Kidney (tissue), 14 donors: Measurements from ENCODE around the gene EVI5. TPM values are rescaled to one million over a fixed set of nuclear protein-coding genes. Genes with fewer than 3 reads are reported as not detected.

Source experiments
- DNase-seq, 5 donors: peaks; one replicate each; pipeline ENCODE4 v3.0.0-alpha.2; 2013 to 2020
- FAIRE-seq: peaks from 2 replicates; lab custom pipeline; 2012; peaks lifted over from hg19 to GRCh38; lab: Jason Lieb, UNC
- H3K27ac ChIP-seq, 2 donors: one replicate each; pipeline ENCODE4 v1.7.0; 2013; ENCODE audit warnings: low read depth in 2 of 2, low read length in 2 of 2, inconsistent platforms in 1 of 2
- H3K27me3 ChIP-seq: one replicate; pipeline ENCODE4 v1.7.1; 2013; ENCODE audit warnings: low read length, inconsistent platforms; ENCODE audit not compliant: control insufficient read depth, insufficient read depth
- H3K36me3 ChIP-seq, 3 donors: one replicate each; pipeline versions ENCODE4 v1.7.0 to v1.7.1; 2013; ENCODE audit warnings: low read length in 3 of 3, control low read depth in 1 of 3, inconsistent platforms in 1 of 3; ENCODE audit not compliant: insufficient read depth in 3 of 3, control insufficient read depth in 2 of 3
- H3K4me1 ChIP-seq, 3 donors: one replicate each; pipeline versions ENCODE4 v1.7.0 to v1.7.1; 2013; ENCODE audit warnings: low read length in 3 of 3, inconsistent platforms in 1 of 3, low read depth in 1 of 3; ENCODE audit not compliant: control insufficient read depth in 2 of 3, insufficient read depth in 2 of 3
- H3K4me3 ChIP-seq, 3 donors: one replicate each; pipeline versions ENCODE4 v1.7.0 to v1.8.1; 2013; ENCODE audit warnings: low read length in 3 of 3, control low read depth in 1 of 3, inconsistent platforms in 1 of 3
- H3K9ac ChIP-seq, 3 donors: one replicate each; pipeline versions ENCODE4 v1.7.0 to v1.7.1; 2013; ENCODE audit warnings: low read length in 3 of 3, control low read depth in 1 of 3, inconsistent platforms in 1 of 3
- H3K9me3 ChIP-seq, 3 donors: one replicate each; pipeline versions ENCODE4 v1.7.0 to v1.7.1; 2013; ENCODE audit warnings: low read length in 3 of 3, control low read depth in 1 of 3, inconsistent platforms in 1 of 3; ENCODE audit not compliant: control insufficient read depth in 2 of 3, insufficient read depth in 1 of 3
- intact Hi-C: fragments of 100-400 bp; cut with DNase I; formaldehyde crosslinking; loops from one replicate; pipeline ENCODE4 v1.11.1; 2022
- polyA plus RNA-seq: library from polyadenylated mRNA; stranded (reverse); fragments of 350-450 nt; fragmentation: Illumina TruSeq; extraction: RNeasy Lipid Tissue Mini Kit (QIAGEN cat#74804); gene quantifications from one replicate; pipeline ENCODE4 v1.2.3, GENCODE V29; 2014; ENCODE audit warnings: low read depth, low replicate concordance; ENCODE audit not compliant: insufficient read depth
- total RNA-seq: library from RNA; stranded (reverse); fragmentation: NEBNext Ultra II Directional; extraction: Animal tissue kit (Norgen Biotek cat#: 25700); gene quantifications from one replicate; pipeline ENCODE4 v1.2.1, GENCODE V29; 2021
- TF ChIP-seq, protein P1 (sequence below): IDR thresholded peaks from 3 replicates; pipeline ENCODE4 v1.5.1; 2012; ENCODE audit warnings: mild to moderate bottlenecking, moderate library complexity, borderline replicate concordance; ENCODE audit not compliant: insufficient read depth; ENCODE audit errors: extremely low read depth
- donor health status: control.
- donor health status: control.
- donor health status: control.
- donor health status: control.
- donor health status: control.
- donor health status: DM: yes; HTN: yes; CAD: no.
- donor health status: Normal renal cell carcinoma (clear cell type).

The EVI5 gene
- total and polyA plus RNA-seq, 2 donors from 2014 or later = 3.6 to 36.5 TPM

GRCh38 chr1:92795166-92795565 is 10.3 kb upstream of the EVI5 start:
- Histone ChIP-seq H3K4me1 (no peaks in the 10 kb centered on the region), H3K27me3 (no peaks in the 10 kb centered on the region), H3K27ac (no peak overlapping the region), H3K4me3 (no peak overlapping the region), H3K36me3 (no peaks in the 10 kb centered on the region), H3K9ac (no peak overlapping the region), H3K9me3 (no peaks in the 10 kb centered on the region)
- no peak for FAIRE-seq
- no peak for DNase-seq
- TF ChIP-seq, protein P1, sequence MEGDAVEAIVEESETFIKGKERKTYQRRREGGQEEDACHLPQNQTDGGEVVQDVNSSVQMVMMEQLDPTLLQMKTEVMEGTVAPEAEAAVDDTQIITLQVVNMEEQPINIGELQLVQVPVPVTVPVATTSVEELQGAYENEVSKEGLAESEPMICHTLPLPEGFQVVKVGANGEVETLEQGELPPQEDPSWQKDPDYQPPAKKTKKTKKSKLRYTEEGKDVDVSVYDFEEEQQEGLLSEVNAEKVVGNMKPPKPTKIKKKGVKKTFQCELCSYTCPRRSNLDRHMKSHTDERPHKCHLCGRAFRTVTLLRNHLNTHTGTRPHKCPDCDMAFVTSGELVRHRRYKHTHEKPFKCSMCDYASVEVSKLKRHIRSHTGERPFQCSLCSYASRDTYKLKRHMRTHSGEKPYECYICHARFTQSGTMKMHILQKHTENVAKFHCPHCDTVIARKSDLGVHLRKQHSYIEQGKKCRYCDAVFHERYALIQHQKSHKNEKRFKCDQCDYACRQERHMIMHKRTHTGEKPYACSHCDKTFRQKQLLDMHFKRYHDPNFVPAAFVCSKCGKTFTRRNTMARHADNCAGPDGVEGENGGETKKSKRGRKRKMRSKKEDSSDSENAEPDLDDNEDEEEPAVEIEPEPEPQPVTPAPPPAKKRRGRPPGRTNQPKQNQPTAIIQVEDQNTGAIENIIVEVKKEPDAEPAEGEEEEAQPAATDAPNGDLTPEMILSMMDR = no peak
- intact Hi-C loops = no loop called here

DNA sequence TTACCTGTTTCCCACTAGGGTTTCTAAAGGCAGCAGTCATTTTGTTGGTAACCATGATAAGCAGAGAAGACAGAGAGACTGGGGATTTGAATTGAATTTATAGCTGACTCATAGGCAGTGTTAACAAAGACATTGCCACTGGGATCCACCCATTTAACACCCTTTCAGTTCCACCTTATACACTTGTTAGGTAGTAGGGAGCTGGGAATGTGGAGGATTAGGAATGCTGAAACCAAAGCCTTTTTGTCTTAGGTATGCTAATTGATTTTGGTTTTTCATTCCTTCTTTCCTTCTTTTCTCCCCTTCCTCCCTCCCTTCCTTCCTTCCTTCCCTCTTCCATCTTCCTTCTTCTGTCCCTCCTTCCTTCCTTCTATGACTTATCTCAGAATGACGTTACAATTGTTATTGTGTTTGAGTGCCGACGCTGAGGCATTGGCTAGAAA is 7.5 kb upstream of the EVI5 start:
- TF ChIP-seq, protein P1 = no peak
- Histone ChIP-seq H3K27ac (no peak overlapping the region), H3K9me3 (no peaks in the 10 kb centered on the region), H3K4me3 (no peak overlapping the region), H3K9ac (no peak overlapping the region), H3K4me1 (no peaks in the 10 kb centered on the region), H3K36me3 (no peaks in the 10 kb centered on the region), H3K27me3 (no peaks in the 10 kb centered on the region)
- intact Hi-C loops = no loop called here
- no peak for DNase-seq
- FAIRE-seq = no peak

- no peak overlapping the region for H3K9ac ChIP-seq
- no peak overlapping the region for H3K4me3 ChIP-seq
- no peaks in the 10 kb centered on the region for H3K9me3 ChIP-seq
- DNase-seq = no peak
- no peaks in the 10 kb centered on the region for H3K27me3 ChIP-seq
- no peak overlapping the region for H3K27ac ChIP-seq
- TF ChIP-seq, protein P1 = no peak
- no peaks in the 10 kb centered on the region for H3K4me1 ChIP-seq
- H3K36me3 ChIP-seq = no peaks in the 10 kb centered on the region
- intact Hi-C loops = no loop called here
- no peak for FAIRE-seq
Observed at GRCh38 chr1:92791487-92792066, 6.7 kb upstream of the EVI5 start.

DNA sequence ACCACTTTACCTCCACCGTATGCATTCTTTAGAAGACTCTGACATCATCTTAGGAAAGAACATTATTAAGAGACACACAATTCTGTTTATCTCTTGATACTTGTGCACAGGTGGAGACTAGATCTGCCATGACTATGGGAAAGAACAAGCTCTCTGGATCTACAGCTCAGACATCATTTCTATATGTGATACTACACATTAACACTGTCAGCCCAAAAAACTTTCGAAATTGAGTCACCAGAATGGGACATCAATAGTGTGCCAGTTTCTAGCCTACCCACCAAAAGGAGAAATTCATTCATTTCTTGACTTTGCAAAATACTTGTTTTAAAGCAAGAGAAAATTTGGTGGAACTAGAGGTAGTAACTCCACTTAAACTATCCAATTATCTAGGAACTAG is 6.0 kb upstream of the EVI5 start:
- intact Hi-C loops = no loop called here
- FAIRE-seq = no peak
- no peaks in the 10 kb centered on the region for H3K4me1 ChIP-seq
- no peaks in the 10 kb centered on the region for H3K36me3 ChIP-seq
- TF ChIP-seq, protein P1 = no peak
- DNase-seq = no peak
- no peak overlapping the region for H3K9ac ChIP-seq
- H3K27ac ChIP-seq = no peak overlapping the region
- no peak overlapping the region for H3K4me3 ChIP-seq
- H3K27me3 ChIP-seq = no peaks in the 10 kb centered on the region
- H3K9me3 ChIP-seq = no peaks in the 10 kb centered on the region
